Spleen (tissue), 7 donors: ENCODE measurements around the gene BCAR3.

Experiments used
- CTCF ChIP-seq, 11 experiments: fragments of 200-600 bp in 7 of 11; fragments of 450-650 bp in 4 of 11; sonication (generic) in 4 of 11; IDR thresholded peaks in 8 of 11; conservative IDR thresholded peaks in 3 of 11; 1 replicate in 7 of 11; 2 replicates in 4 of 11; pipeline versions ENCODE4 v1.4.0 to v1.8.0; 2016 to 2021; ENCODE audit warnings: antibody characterized with exemption in 11 of 11, inconsistent platforms in 4 of 11, mild to moderate bottlenecking in 1 of 11
- POLR2A ChIP-seq, 3 donors: fragments of 450-650 bp; IDR thresholded peaks; one replicate each; pipeline ENCODE4 v1.5.1; 2017; ENCODE audit warnings: antibody characterized with exemption in 3 of 3, mild to moderate bottlenecking in 1 of 3
- POLR2AphosphoS5 ChIP-seq, 3 donors: sonication (generic); formaldehyde crosslinking; IDR thresholded peaks; one replicate each; pipeline ENCODE4 v1.5.1; 2017; ENCODE audit warnings: antibody characterized with exemption in 3 of 3
- donor health status: DM: no; HTN: no; CAD: no; lungs with moderate emphysema.
- donor health status: DM: no; HTN: no; CAD: no.
- donor health status: DM: no; HTN: no; CAD: no.

GRCh38 chr1:93676427-93676826 lies 5.2 kb downstream of the BCAR3 start:
- TF ChIP-seq CTCF (IDR thresholded peaks at IDR 0.05 in 8 of 11, conservative IDR thresholded peaks at IDR 0.05 in 3 of 11), result no peak
- no peak for TF ChIP-seq POLR2A (IDR thresholded peaks at IDR 0.05)
- TF ChIP-seq POLR2AphosphoS5 (IDR thresholded peaks at IDR 0.05), result no peak
